Stimulated activated CD4-positive, alpha-beta T cell treated with anti-CD3 and anti-CD28 coated beads, Interleukin-2, amount 100 ng/mL, for 24 hours (primary cell): ENCODE data around the gene CHAT.

Source experiments
- DNase-seq, 2 donors: peaks; one replicate each; pipeline ENCODE4 v3.0.0-alpha.2; 2020

CHAT gene

DNA sequence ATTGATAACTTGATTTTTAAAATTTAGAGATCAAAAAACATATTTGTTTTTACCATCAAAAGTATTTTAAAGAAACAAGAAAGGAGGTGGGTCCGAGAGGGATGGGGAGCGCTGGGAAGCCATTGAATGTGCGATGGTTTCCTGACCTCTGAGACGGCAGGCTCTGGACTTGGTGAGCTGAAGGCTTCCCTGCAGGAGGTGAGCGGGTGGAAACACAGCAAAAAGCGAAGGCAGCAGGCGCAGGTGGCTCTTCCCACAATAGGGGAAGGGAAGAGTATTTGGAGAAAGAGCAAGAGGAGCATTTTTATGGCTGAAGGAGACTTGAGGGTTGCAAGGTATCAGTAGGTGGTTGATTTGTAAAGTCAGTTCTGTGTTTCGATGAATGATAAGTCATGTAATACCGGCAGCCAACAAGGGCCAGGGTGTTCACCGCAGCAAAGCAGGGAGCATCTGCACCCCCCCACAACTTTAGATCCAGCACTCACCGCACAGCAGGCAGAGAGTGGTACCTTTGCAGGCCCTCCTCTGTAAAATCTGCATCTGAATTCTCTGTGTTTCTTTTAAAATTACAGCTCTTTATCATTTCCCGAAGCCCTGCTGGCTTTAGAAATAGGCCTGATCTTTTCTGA lies 76.2 kb downstream of the CHAT start:
- no peak for DNase-seq

DNA sequence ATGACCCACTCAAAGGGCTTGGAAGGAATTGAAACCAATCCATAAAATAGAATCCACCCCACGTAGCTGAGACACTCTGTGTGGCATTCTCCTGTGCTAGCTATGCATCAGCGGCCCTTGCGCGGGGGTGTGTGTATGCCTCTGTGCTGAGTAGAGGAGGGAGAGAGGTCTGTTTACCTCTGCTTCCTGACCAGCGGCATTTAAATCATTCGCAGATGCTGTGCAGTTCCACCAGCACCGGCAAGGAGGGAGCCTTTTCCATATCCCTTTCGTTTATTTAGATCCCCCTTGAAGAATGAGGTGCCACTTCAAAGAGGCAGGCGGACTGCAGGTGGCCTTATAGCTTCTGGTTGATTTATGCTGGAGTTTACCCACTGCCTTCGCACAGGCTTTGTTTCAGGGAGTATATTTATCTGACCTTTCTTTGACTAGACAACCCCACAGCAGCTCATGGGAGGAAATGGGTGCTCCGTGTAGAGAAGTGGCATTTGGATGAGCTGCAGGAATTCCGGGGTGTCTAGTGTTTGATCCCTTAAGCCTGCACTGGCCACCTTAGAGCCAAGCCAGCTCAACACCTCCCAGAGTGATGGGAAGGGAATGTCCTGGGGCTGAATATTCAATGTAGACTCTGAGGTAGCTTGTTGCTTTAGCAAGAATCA lies 77.0 kb downstream of the CHAT start:
- no peak for DNase-seq

DNA sequence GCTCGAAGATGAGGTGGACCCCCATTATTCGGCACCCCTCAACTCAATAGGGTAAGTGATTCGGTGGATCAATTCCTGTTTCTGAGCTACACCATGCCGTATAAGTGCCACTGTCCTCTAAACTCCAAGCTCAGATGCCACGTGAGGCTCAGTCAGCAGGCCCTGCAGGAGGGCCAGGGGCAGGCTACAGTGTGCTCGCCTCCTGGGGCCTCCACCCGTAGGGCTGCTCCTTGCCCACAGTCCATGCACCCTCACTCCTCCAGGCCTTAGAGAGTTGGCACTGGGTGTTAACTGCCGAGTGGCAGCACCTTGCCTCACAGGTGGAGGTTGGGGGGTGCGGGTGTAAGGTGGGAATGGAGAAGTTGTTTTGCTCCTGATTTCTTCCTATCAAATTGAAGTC lies 77.8 kb downstream of the CHAT start:
- DNase-seq: no peak

DNA sequence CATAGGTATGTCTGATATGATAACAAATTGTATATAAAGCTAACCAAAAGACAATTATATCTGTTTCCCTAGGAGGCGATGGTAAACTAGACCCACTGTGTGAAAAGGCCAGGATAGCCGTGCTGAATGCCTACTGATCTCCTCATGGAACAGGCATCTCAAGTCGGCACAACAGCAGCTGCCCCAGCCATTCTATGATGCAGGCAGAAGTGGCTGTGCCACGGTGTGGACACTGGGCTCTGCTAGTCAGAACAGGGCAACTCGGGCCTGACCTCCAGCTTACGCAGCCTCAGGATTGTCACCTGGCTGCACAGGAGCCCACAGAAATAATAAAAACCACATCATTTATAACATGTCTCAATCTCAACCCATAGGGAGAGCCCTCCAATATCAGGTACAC lies 80.6 kb downstream of the CHAT start:
- DNase-seq: no peak

DNA sequence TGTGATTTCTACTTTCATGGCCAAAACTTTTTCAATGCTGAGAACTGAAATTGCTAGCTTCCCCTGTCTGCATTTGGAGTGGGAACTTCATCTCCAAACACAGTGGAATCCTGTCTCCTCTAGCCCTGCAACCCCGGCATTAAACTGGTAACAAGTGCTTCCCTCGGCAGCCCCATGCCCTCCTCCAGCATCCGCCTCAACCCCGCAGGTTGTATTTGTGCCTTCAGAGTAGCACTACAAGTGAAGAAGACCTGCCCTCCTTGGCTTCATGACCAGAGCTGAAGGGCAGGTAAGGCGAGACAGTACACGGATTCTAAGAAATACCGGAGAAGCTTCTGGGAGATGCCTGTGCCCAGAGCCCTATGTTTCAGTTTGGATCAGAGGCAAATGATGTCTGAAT lies 82.5 kb downstream of the CHAT start:
- no peak for DNase-seq

DNA sequence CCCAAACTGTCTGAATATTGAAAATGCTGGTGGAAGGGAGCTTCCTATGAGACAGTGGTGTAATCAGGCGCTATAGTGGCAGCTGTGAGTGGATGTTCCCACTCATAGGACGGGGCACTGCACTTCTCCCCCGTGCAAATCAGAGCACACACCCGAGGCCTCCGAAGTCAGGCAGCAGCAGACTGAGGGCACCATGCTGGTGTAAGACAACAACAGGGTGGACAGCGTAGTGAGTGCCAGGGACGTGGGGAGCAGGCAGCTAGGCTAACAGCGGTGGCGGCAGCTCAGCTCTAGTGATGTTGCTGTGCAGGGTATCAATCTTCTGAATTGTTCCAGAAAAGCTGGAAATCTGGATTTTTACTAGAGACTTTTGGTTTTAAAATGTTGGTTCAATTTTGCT lies 84.8 kb downstream of the CHAT start:
- no peak for DNase-seq

DNA sequence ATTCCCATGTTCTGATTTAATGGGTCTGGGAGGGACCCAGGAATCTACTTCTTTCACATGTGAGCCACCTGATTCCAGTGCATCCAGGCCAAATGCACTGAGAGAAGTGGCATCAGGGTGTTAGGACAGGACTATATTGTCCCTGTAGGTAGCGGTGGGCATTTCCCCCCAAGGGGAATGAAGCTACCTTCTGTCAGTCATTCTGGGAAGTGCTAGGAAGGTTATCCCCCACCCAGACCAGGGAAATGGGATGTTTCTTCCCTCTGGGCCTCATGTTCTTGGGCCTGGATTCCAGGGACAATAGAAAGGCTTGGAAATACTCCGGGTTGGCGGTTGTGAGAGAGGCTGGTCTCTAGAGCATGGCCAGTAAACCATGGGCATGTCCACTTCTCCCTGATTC lies 86.4 kb downstream of the CHAT start:
- DNase-seq: no peak

DNA sequence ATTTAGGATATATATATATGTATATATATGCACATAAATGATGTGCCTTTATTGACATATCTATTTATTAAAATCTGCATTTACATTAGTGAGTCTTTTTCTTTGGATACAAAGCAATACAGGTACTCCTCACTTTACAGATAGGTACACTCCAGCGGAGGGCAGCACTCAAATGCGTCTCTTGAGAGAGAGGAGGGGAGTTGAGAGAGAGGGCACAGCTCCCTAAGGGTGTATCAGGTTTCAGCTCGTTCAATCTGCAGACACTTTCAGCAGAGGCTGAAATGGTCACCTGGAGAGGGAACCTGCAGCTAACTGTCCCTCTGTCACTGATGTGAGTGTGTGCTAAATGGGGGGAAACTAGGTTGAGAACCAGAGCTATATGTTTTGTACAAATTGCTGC lies 87.2 kb downstream of the CHAT start:
- no peak for DNase-seq

DNA sequence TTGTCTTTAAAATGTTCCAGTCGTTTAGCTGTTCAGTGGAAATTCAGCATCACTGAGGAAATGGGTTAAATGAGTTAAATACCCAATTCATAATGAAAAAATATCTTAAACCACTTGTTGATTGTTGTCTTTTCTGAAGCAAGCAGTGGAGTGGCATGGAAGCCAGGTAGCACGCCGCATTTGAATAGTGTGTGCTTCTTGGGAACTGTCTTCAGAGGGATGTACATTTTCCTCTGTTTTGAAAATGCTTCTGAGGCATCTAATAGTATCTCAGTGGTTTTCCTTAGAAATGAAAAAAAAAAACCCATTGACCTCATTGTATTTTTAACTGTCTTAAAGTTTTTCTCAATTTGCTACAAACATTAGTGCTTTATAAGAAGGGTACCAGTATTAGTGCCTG lies 93.7 kb downstream of the CHAT start:
- no peak for DNase-seq

DNA sequence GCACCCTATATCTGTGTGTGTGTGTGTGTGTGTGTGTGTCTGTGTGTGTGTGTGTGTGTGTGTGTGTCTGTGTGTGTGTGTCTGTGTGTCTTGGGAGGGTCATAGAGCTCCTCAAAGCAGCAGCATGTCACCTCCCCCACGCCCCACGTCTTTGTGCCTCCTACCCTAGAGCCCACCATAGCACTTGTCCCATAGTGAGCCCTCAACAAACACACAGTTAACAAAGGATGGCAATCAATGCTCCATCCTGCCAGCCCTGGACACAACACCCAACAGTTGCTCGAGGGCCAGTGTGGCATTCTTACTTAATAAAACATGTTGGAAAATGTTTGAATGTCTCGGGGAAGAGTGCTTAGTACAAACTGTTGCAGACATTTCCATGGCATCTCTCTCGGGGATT lies 96.1 kb downstream of the CHAT start:
- DNase-seq: no peak

DNA sequence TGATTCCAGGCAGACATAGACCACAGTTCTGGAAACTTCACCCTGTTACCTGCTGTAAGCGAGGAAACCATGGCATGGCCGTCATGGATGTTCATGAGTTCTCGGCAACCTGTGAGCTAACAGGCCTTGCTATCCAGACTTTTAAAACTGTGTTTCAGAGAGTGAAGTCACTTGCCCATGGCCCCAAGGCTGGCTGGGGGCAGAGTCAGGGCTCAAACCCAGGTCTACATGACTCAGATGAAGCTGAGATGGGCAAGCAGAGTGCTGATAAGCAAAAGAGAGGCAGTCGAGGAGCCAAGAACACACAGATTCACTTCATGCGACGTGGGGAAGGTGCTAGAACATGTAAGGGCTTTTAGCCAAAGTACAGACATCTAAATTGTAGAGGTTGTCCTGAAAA lies 97.1 kb downstream of the CHAT start:
- DNase-seq: no peak

DNA sequence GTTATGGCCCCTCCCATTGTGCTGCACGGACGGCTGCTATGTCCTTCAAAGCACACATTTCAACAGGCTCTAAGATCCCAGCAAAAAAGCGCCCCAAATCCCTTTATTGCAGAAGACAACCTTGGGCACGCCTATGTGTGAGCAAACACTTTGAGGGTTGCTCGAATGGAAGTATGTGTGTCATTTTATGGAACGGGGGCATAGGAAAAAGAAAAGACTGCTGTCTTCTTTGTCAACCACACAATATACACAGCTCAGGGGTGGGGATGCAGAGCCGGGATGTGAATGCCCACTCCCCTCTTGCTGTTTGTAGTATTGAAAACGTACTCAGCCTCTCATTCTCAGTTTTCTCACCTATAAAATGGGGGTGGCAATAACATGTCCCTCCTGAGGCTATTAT lies 97.6 kb downstream of the CHAT start:
- no peak for DNase-seq

DNA sequence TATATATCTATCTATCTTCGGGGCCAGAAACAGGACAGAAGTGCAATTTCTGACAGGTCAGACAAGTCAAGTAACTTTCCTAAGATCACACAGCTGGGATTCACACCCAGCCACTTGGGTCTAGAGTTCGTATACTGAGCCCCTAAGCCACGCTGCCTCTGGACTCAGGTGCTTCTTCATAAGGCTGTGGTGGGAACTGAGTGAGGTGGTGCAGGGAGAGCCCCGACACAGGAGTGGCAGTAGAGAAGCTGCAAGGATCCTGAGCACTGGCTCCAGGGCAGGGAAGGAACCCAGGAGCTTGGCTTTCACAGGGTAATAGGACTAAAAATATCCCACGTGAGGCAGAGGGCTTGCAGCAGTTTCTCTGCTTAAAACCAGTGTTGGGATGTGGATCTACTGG lies 99.4 kb downstream of the CHAT start:
- DNase-seq: no peak
